Adrenal gland (tissue), 12 donors: ENCODE results near the gene ADGRB2. TPM values are rescaled to one million over a fixed set of nuclear protein-coding genes. Genes with fewer than 3 reads are reported as not detected.

Experiments
- DNase-seq, 7 donors: peaks; one replicate each; pipeline ENCODE4 v3.0.0-alpha.2; 2019 to 2020
- H3K27ac ChIP-seq, 5 donors: fragments of 200-600 bp; sonication (generic) in 4 of 5; 1 replicate in 3 of 5; 2 replicates in 2 of 5; pipeline versions ENCODE4 v1.5.1 to v1.8.0; 2016 to 2020; ENCODE audit warnings: mild to moderate bottlenecking in 1 of 5
- H3K27me3 ChIP-seq: fragments of 200-600 bp; 2 replicates; pipeline ENCODE4 v1.8.0; 2021
- H3K36me3 ChIP-seq, 2 donors: fragments of 200-600 bp; replicated peaks in 1 of 2; 1 replicate in 1 of 2; 2 replicates in 1 of 2; pipeline versions ENCODE4 v1.5.1 to v1.8.0; 2018 to 2022
- H3K4me1 ChIP-seq, 2 donors: fragments of 200-600 bp; replicated peaks in 1 of 2; 1 replicate in 1 of 2; 2 replicates in 1 of 2; pipeline versions ENCODE4 v1.5.1 to v1.8.0; 2018 to 2021
- H3K4me3 ChIP-seq, 4 donors: fragments of 200-600 bp; sonication (generic) in 3 of 4; one replicate each; pipeline ENCODE4 v1.5.1; 2016 to 2018
- H3K9me3 ChIP-seq, 3 donors: fragments of 200-600 bp; sonication (generic) in 1 of 3; replicated peaks in 1 of 3; 1 replicate in 2 of 3; 2 replicates in 1 of 3; pipeline versions ENCODE4 v1.5.1 to v1.8.0; 2016 to 2021
- CTCF ChIP-seq, 6 experiments: fragments of 450-650 bp in 4 of 6; fragments of 200-600 bp in 2 of 6; sonication (generic) in 1 of 6; IDR thresholded peaks; 1 replicate in 5 of 6; 2 replicates in 1 of 6; pipeline versions ENCODE4 v1.5.1 to v1.8.0; 2016 to 2021; ENCODE audit warnings: antibody characterized with exemption in 6 of 6, mild to moderate bottlenecking in 2 of 6, moderate library complexity in 1 of 6
- POLR2A ChIP-seq, 2 donors: fragments of 450-650 bp; IDR thresholded peaks; one replicate each; pipeline ENCODE4 v1.6.1; 2017; ENCODE audit warnings: antibody characterized with exemption in 2 of 2, mild to moderate bottlenecking in 2 of 2, moderate library complexity in 1 of 2
- WGBS, 4 donors: extraction: QIAGEN DNeasy Blood & Tissue Kit in 2 of 4; methylation state at CpG; one replicate each; pipeline versions ENCODE4 v1.1.5 to v1.1.7; 2013 to 2017; 5-methylcytosine and 5-hydroxymethylcytosine counted together
- intact Hi-C, 2 donors: fragments of 100-400 bp; cut with DNase I; formaldehyde crosslinking; loops; one replicate each; pipeline versions ENCODE4 v1.14.1 to v1.15.0; 2022 to 2023
- polyA plus RNA-seq, 3 donors: library from polyadenylated mRNA; stranded (reverse); fragments of 200-250 nt in 2 of 3; fragments of 350-450 nt in 1 of 3; fragmentation: Illumina TruSeq in 1 of 3; extraction: RNeasy Lipid Tissue Mini Kit (QIAGEN cat#74804) in 1 of 3; gene quantifications; one replicate each; pipeline ENCODE4 v1.2.3, GENCODE V29; 2013 to 2014
- total RNA-seq, 9 donors: library from RNA; depleted of rRNA in 4 of 9; stranded (reverse); fragments of >200 nt in 4 of 9; fragments of 120-200 nt in 1 of 9; fragmentation: NEBNext Ultra II Directional in 1 of 9; extraction: Animal tissue kit (Norgen Biotek cat#: 25700) in 1 of 9; gene quantifications; one replicate each; pipeline versions ENCODE4 v1.1.0 to v1.2.4, GENCODE V29; 2013 to 2023
- donor health status: healthy with polysubstance abuse.
- donor health status: Bipolar disorder and iron deficiency.
- donor health status: DM: yes; HTN: yes; CAD: no.
- donor health status: DM: no; HTN: no; CAD: no.
- donor health status: DM: no; HTN: no; CAD: no.
- donor health status: DM: yes; HTN: yes; CAD: no.

Gene ADGRB2
- total and polyA plus RNA-seq, 12 donors = 1.8 to 57.3 (median 5.1) TPM

- 84 to 95% (median 87%) methylated on average over 1 to 5 of the region's 5 CpGs for WGBS, 4 donors
- H3K27me3 ChIP-seq = peaks cover 37% of the 10 kb centered on the region
- intact Hi-C loops = no loop called here
These were observed 11.9 kb upstream of the ADGRB2 start for GRCh38 chr1:31776032-31776431.

DNA sequence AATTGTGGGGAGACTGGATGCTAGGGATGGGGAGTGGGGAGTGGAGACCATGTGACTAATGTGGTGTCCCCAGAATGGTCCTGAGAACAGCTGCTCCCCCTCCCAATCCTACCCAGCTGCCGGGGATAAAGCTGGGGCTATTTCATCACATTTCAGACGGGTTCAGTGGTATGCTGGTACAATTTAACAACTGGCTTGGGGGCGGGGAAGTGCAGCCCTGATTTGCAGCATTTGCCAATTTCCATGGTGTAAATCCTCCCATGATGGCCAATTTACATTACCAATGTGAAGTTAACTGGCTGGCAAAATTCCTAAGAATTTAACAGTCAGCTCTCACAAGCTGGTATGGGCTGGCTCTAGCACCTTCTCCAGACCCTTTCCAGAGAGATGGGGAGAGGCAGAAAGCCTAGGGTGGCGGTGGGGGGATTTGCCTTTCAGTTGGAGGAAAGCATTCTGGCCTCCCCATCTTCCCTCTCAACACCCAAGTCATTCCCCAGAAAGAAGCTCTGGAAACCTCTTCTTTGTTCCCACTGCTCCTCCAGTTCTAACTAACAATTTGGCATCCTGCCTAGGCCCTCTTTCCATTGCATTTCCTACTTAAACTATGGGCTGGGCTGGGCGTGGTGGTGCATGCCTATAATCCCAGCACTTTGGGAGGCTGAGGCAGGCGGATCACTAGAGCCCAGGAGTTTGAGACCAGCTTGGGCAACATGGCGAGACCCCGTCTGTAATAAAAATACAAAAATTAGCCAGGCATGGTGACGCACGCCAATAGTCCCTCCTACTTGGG, 11.3 kb upstream of the ADGRB2 start:
- H3K36me3 ChIP-seq = no peaks in the 10 kb centered on the region
- WGBS, 4 donors = 78 to 83% (median 82%) methylated on average over 9 to 10 of the region's 10 CpGs
- no peaks in the 10 kb centered on the region for H3K9me3 ChIP-seq
- intact Hi-C loops = no loop called here
- H3K4me3 ChIP-seq = no peak overlapping the region
- no peak for DNase-seq
- peaks cover 37% of the 10 kb centered on the region for H3K27me3 ChIP-seq
- H3K4me1 ChIP-seq = peaks cover 6 to 12% of the 10 kb centered on the region in 2 donors
- TF ChIP-seq CTCF (IDR thresholded peaks at IDR 0.05) (no peak), POLR2A (IDR thresholded peaks at IDR 0.05) (no peak)
- H3K27ac ChIP-seq = no peak overlapping the region

More at GRCh38 chr1:31776032-31776431, 11.9 kb upstream of the ADGRB2 start:
- no peaks in the 10 kb centered on the region for H3K9me3 ChIP-seq
- TF ChIP-seq POLR2A (IDR thresholded peaks at IDR 0.05) = no peak
- no peak for TF ChIP-seq CTCF (IDR thresholded peaks at IDR 0.05)
- no peak overlapping the region for H3K27ac ChIP-seq
- no peak overlapping the region for H3K4me3 ChIP-seq
- peaks cover 6 to 12% of the 10 kb centered on the region in 2 donors for H3K4me1 ChIP-seq
- no peaks in the 10 kb centered on the region for H3K36me3 ChIP-seq
- no peak for DNase-seq

DNA sequence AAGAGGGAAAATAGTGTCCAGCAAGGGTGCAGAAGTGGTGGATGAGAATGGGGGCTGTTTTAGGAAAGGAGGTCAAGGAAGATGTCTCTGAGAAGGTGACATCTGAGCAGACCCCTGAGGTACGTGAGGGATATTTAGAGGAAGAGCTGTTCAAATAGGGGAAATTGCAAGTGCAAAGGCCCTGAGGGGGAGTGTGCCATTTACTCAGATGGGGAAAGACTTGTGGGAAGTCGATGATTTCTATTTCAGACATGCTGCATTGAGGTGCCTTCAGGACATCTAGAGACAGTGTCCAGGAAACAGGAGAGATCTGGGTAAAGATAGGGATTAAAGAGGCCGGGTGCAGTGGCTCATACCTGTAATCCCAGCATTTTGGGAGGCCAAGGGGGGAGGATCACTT, 10.4 kb upstream of the ADGRB2 start:
- TF ChIP-seq POLR2A (IDR thresholded peaks at IDR 0.05) (no peak), CTCF (IDR thresholded peaks at IDR 0.05) (no peak)
- intact Hi-C loops = no loop called here
- Histone ChIP-seq H3K27ac (no peak overlapping the region), H3K36me3 (no peaks in the 10 kb centered on the region), H3K27me3 (peaks cover 37% of the 10 kb centered on the region), H3K4me3 (no peak overlapping the region), H3K9me3 (no peaks in the 10 kb centered on the region), H3K4me1 (peaks cover 6 to 12% of the 10 kb centered on the region in 2 donors)
- 73 to 85% (median 78%) methylated on average over 3 of the region's 3 CpGs for WGBS, 4 donors
- no peak for DNase-seq

DNA sequence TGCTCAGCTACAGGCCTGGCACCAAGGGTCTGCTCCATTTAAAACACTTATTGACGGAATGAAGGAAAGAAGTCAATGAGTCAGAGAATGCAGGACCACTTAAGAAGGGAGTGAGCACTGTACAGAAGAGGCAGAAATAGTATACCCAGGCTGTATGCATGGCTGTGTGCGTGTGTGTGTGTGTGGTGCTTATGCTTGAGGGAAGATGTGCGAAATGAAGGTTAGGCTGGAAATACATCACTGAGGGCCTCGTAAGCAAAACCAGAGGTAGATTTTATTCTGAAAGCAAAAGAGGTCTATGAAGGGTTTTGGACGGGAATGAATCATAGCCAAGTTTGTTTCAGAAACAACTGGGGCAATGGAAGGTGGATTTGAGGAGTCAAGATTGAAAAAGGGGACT, 9.7 kb upstream of the ADGRB2 start:
- 76 to 90% (median 82%) methylated on average over 5 of the region's 5 CpGs for WGBS, 4 donors
- Histone ChIP-seq H3K27ac (no peak overlapping the region), H3K4me3 (no peak overlapping the region), H3K27me3 (peaks cover 37% of the 10 kb centered on the region), H3K9me3 (no peaks in the 10 kb centered on the region), H3K4me1 (peaks cover 6 to 12% of the 10 kb centered on the region in 2 donors), H3K36me3 (no peaks in the 10 kb centered on the region)
- intact Hi-C loops = no loop called here
- TF ChIP-seq POLR2A (IDR thresholded peaks at IDR 0.05) (no peak), CTCF (IDR thresholded peaks at IDR 0.05) (no peak)
- no peak for DNase-seq
